Stromal cell of bone marrow (primary cell): ENCODE results near the gene PRR29.

Experiments used
- DNase-seq: peaks from one replicate; pipeline ENCODE4 v3.0.0-alpha.2; 2012; ENCODE audit warnings: low read depth

Gene PRR29

GRCh38 chr17:64042700-64043485 is 44.7 kb downstream of the PRR29 start:
- DNase-seq, result no peak

- DNase-seq, result no peak
Measured at GRCh38 chr17:64045176-64045575, 47.0 kb downstream of the PRR29 start.

- no peak for DNase-seq
Measured at GRCh38 chr17:64048805-64049204, 50.7 kb downstream of the PRR29 start.

- DNase-seq, result no peak
Measured at GRCh38 chr17:64051153-64051552, 53.0 kb downstream of the PRR29 start.

GRCh38 chr17:64053101-64053500 is 55.0 kb downstream of the PRR29 start:
- DNase-seq, result no peak
